Measurements from ENCODE around the gene HOXC6.
A peak's percentile ranks its signal among the peaks of the same experiment; 100 is the strongest.

HOXC6 gene

GRCh38 chr12:54054742-54055194, 26.5 kb downstream of the HOXC6 start:
- no peaks in the 10 kb centered on the region for H3K9me3 ChIP-seq
- DNase-seq: no peak
- H3K4me1 ChIP-seq: peaks cover 15% of the 10 kb centered on the region
- peak overlapping the region; percentile 80 for H3K4me3 ChIP-seq (ENCODE audit: low read depth, low read length)
- no peaks in the 10 kb centered on the region for H3K27me3 ChIP-seq
- no peak for TF ChIP-seq CTCF (IDR thresholded peaks at IDR 0.05; ENCODE audit: low read depth, low read length)
- H3K36me3 ChIP-seq: peaks cover 11% of the 10 kb centered on the region

- TF ChIP-seq CTCF (IDR thresholded peaks at IDR 0.05; ENCODE audit: low read depth, low read length): no peak
- H3K9me3 ChIP-seq: no peaks in the 10 kb centered on the region
- H3K36me3 ChIP-seq: peaks cover 11% of the 10 kb centered on the region
- no peaks in the 10 kb centered on the region for H3K27me3 ChIP-seq
- H3K4me3 ChIP-seq (ENCODE audit: low read depth, low read length): peak overlapping the region; percentile 80
- H3K4me1 ChIP-seq: peaks cover 15% of the 10 kb centered on the region
- no peak for DNase-seq
Observed at GRCh38 chr12:54055552-54055951, 27.3 kb downstream of the HOXC6 start.

GRCh38 chr12:54056110-54056509, 27.9 kb downstream of the HOXC6 start:
- no peak for DNase-seq
- Histone ChIP-seq H3K27me3 (no peaks in the 10 kb centered on the region), H3K9me3 (no peaks in the 10 kb centered on the region), H3K4me3 (ENCODE audit: low read depth, low read length) (peak overlapping the region; percentile 80), H3K36me3 (peaks cover 11% of the 10 kb centered on the region), H3K4me1 (peaks cover 15% of the 10 kb centered on the region)
- no peak for TF ChIP-seq CTCF (IDR thresholded peaks at IDR 0.05; ENCODE audit: low read depth, low read length)

GRCh38 chr12:54058128-54058768, 30.0 kb downstream of the HOXC6 start:
- H3K36me3 ChIP-seq: peaks cover 11% of the 10 kb centered on the region
- TF ChIP-seq CTCF (IDR thresholded peaks at IDR 0.05; ENCODE audit: low read depth, low read length): no peak
- H3K9me3 ChIP-seq: no peaks in the 10 kb centered on the region
- H3K27me3 ChIP-seq: no peaks in the 10 kb centered on the region
- DNase-seq: no peak
- H3K4me1 ChIP-seq: no peaks in the 10 kb centered on the region; the same call in 1 of the 2 replicates
- no peak overlapping the region for H3K4me3 ChIP-seq (ENCODE audit: low read depth, low read length)

GRCh38 chr12:54059668-54060067, 31.4 kb downstream of the HOXC6 start:
- DNase-seq: no peak
- H3K36me3 ChIP-seq: peaks cover 11% of the 10 kb centered on the region
- no peak for TF ChIP-seq CTCF (IDR thresholded peaks at IDR 0.05; ENCODE audit: low read depth, low read length)
- no peaks in the 10 kb centered on the region; the same call in 1 of the 2 replicates for H3K4me1 ChIP-seq
- H3K9me3 ChIP-seq: no peaks in the 10 kb centered on the region
- no peak overlapping the region for H3K4me3 ChIP-seq (ENCODE audit: low read depth, low read length)
- no peaks in the 10 kb centered on the region for H3K27me3 ChIP-seq

- no peaks in the 10 kb centered on the region for H3K27me3 ChIP-seq
Observed at GRCh38 chr12:54060174-54060974, 32.1 kb downstream of the HOXC6 start.

More at GRCh38 chr12:54060174-54060974, 32.1 kb downstream of the HOXC6 start:
- H3K4me3 ChIP-seq (ENCODE audit: low read depth, low read length): no peak overlapping the region
- peaks cover 11% of the 10 kb centered on the region for H3K36me3 ChIP-seq
- H3K4me1 ChIP-seq: no peaks in the 10 kb centered on the region; the same call in 1 of the 2 replicates
- no peaks in the 10 kb centered on the region for H3K9me3 ChIP-seq
- no peak for TF ChIP-seq CTCF (IDR thresholded peaks at IDR 0.05; ENCODE audit: low read depth, low read length)
- DNase-seq: no peak
